ENCODE results near the gene VTCN1.

VTCN1 gene

GRCh38 chr1:117130526-117130925 is 80.2 kb downstream of the VTCN1 start:
- DNase-seq (ENCODE audit: low read depth): no peak
- H3K4me3 ChIP-seq (ENCODE audit: low read length): no peak overlapping the region
- no peak for TF ChIP-seq CTCF (conservative IDR thresholded peaks at IDR 0.05; ENCODE audit: low read length)

GRCh38 chr1:117128323-117129079 is 82.2 kb downstream of the VTCN1 start:
- H3K4me3 ChIP-seq (ENCODE audit: low read length): no peak overlapping the region
- peak; percentile 46 for DNase-seq (ENCODE audit: low read depth)
- TF ChIP-seq CTCF (conservative IDR thresholded peaks at IDR 0.05; ENCODE audit: low read length): peak; percentile 64

DNA sequence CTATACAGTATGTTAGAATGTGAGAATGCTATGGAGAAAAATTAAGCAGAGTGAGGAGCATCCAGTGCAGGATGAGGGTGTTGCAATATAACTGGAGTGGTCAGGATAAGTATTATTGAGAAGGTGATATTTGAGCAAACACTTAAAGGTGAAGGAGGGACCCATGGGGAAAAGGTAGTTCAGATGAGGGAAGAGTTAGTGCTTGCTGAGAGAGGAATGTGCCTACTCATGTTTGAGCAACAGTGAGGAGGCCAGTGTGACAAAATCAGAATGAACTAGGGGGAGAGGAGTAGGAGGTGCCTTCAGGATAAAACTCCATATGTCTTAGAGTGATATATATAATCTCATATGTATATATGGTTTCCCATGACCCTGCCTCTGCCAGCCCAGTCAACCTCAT is 82.9 kb downstream of the VTCN1 start:
- no peak overlapping the region for H3K4me3 ChIP-seq (ENCODE audit: low read length)
- DNase-seq (ENCODE audit: low read depth): peak; percentile 20
- no peak for TF ChIP-seq CTCF (conservative IDR thresholded peaks at IDR 0.05; ENCODE audit: low read length)

DNA sequence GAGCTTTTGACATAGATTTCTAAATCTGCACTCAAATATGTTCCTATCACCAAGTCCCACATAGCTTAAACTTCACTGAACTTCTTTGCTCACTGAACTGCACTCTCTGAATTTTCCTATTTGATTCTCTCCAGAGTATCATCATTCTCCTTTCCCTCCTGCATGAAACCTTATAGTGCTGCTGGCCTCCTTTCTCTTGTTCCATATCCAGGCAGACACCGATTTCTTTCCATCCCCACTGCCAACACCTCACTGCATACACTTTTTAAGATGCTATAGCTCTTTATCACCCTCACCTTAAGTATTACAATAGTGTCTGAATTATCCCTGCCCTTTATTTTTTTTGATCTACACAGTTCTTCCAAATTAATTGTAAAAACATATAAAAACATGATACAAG is 86.1 kb downstream of the VTCN1 start:
- DNase-seq (ENCODE audit: low read depth): no peak
- TF ChIP-seq CTCF (conservative IDR thresholded peaks at IDR 0.05; ENCODE audit: low read length): no peak
- H3K4me3 ChIP-seq (ENCODE audit: low read length): no peak overlapping the region

DNA sequence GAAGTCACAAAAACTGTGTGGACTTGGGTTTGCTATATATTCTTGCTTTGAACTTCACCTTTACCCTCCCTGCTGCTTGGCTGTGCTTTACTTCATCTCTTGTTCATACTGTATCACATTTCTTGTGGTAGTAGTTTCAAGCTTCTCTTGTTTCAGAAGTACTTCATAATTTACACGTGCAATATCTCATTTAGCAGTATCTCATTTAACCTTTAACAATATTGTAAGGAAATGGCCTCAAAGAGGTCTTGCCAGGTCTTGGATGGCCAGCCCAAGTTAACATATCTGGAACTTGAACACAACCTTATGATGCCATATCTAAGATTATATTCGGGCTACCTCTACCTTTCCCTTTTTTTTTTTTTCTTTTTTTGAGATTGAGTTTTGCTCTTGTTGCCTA is 87.5 kb downstream of the VTCN1 start:
- no peak for DNase-seq (ENCODE audit: low read depth)
- no peak for TF ChIP-seq CTCF (conservative IDR thresholded peaks at IDR 0.05; ENCODE audit: low read length)
- no peak overlapping the region for H3K4me3 ChIP-seq (ENCODE audit: low read length)

- TF ChIP-seq CTCF (conservative IDR thresholded peaks at IDR 0.05; ENCODE audit: low read length): no peak
- peak overlapping the region; percentile 96 for H3K4me3 ChIP-seq (ENCODE audit: low read length)
- no peak for DNase-seq (ENCODE audit: low read depth)
Measured at GRCh38 chr1:117122330-117123025, 88.2 kb downstream of the VTCN1 start.
